Tibial nerve (tissue), 4 donors: ENCODE data around the gene RBP7.

Experiments
- EP300 ChIP-seq, 2 donors: sonication (generic); formaldehyde crosslinking; IDR thresholded peaks; one replicate each; pipeline ENCODE4 v1.6.1; 2017; ENCODE audit warnings: antibody characterized with exemption in 2 of 2, mild to moderate bottlenecking in 1 of 2
- POLR2A ChIP-seq, 2 donors: fragments of 450-650 bp; IDR thresholded peaks; one replicate each; pipeline ENCODE4 v1.6.1; 2017; ENCODE audit warnings: antibody characterized with exemption in 2 of 2, mild to moderate bottlenecking in 2 of 2, moderate library complexity in 2 of 2
- TF ChIP-seq, protein P1 (sequence below), 5 experiments: fragments of 200-600 bp in 3 of 5; fragments of 450-650 bp in 2 of 5; sonication (generic) in 3 of 5; IDR thresholded peaks; one replicate each; pipeline ENCODE4 v1.5.1; 2016 to 2019; ENCODE audit warnings: antibody characterized with exemption in 5 of 5, mild to moderate bottlenecking in 3 of 5, moderate library complexity in 2 of 5

DNA sequence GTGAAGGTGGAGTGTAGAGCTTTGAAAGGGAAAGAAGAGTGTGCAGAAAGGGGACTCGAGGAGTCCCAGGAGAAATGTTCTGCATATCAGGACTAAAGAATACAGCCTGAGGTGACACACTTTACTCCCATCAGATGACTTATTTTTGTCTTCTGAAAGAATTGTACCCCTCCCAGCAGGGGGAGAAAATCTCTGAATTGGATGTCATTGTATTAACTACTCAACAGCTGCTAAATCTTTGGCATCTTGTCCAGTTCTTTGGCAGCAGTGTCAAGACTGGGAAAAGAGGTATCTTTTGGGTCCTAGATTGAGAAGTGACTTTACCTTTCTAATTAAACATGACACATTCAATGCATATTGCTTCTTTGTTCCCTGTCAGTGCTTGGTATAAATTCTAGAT, 54.6 kb downstream of the RBP7 start:
- TF ChIP-seq, protein P1, sequence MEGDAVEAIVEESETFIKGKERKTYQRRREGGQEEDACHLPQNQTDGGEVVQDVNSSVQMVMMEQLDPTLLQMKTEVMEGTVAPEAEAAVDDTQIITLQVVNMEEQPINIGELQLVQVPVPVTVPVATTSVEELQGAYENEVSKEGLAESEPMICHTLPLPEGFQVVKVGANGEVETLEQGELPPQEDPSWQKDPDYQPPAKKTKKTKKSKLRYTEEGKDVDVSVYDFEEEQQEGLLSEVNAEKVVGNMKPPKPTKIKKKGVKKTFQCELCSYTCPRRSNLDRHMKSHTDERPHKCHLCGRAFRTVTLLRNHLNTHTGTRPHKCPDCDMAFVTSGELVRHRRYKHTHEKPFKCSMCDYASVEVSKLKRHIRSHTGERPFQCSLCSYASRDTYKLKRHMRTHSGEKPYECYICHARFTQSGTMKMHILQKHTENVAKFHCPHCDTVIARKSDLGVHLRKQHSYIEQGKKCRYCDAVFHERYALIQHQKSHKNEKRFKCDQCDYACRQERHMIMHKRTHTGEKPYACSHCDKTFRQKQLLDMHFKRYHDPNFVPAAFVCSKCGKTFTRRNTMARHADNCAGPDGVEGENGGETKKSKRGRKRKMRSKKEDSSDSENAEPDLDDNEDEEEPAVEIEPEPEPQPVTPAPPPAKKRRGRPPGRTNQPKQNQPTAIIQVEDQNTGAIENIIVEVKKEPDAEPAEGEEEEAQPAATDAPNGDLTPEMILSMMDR (IDR thresholded peaks at IDR 0.05), result no peak
- TF ChIP-seq EP300 (IDR thresholded peaks at IDR 0.05) (no peak), POLR2A (IDR thresholded peaks at IDR 0.05) (no peak)
